Astrocyte of the cerebellum (primary cell): ENCODE data around the gene ADAMTS8.

Source experiments
- DNase-seq: peaks from one replicate; pipeline ENCODE4 v3.0.0-alpha.2; 2011; ENCODE audit warnings: low read depth
- H3K4me3 ChIP-seq: 2 replicates; pipeline ENCODE4 v1.5.1; 2011; ENCODE audit warnings: mild to moderate bottlenecking, low read depth, low read length, moderate library complexity
- in situ Hi-C: cut with HindIII; loops from 2 replicates; pipeline ENCODE4 v1.10.0; 2017; ENCODE audit warnings: low sequenced_read_pairs
- TF ChIP-seq, protein P1 (sequence below): IDR thresholded peaks from 2 replicates; pipeline ENCODE4 v1.5.1; 2012; ENCODE audit warnings: low read length, low read depth, moderate library complexity, mild to moderate bottlenecking; ENCODE audit errors: missing control alignments

The ADAMTS8 gene

DNA sequence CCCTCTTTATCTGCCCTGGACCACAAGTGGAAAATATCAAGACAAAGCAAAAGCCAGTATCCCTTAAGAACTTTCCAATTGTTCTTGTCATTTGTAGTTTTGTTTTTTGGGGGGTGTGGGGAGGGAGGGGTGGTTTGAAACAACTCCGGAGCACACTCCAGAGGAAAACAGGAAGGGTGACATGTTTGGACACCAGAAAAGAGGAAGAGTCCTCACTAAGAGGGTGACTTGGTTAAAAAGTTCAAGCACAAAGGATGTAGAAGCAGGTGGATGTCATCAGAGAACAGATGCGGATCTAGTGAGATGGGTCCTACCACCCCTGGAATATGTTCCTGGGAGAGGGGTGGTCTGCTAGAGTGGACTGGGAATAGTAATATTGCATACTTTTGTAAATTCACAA lies 25.8 kb downstream of the ADAMTS8 start:
- in situ Hi-C loops, result no loop called here

DNA sequence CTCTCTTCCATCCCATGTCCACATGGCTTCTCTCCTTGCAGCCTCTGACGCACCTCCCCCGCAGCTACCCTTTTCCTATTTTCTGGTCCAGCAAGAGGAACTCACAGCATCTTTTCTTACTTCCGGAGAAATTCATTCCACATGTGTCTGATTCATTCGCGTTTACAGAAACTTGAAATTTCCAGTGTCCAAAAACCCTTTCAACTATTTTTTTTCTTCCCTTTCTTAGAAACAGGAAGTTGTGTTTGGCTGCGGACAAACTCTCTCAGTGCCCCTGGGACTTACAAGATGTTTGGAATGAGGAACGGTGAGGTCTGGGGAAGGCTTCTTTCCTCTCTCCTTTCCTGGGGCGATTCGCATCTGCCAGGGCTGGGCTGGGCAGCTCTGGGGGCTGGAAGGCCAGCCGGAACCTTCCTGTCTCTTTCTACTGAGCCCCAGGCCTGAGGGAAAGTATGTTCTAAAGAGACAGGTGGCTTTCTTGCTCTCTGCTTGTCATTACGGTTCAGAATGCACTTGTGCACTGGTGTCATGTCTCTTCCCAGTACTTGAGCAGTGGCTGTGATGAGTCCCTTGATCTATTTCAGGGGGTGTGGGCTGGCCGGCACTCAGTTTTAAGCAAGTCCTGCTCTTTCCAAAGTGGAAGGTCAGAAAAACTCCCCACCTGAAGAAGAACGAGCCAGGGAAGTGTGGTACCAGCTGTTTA lies 27.5 kb downstream of the ADAMTS8 start:
- TF ChIP-seq, protein P1, sequence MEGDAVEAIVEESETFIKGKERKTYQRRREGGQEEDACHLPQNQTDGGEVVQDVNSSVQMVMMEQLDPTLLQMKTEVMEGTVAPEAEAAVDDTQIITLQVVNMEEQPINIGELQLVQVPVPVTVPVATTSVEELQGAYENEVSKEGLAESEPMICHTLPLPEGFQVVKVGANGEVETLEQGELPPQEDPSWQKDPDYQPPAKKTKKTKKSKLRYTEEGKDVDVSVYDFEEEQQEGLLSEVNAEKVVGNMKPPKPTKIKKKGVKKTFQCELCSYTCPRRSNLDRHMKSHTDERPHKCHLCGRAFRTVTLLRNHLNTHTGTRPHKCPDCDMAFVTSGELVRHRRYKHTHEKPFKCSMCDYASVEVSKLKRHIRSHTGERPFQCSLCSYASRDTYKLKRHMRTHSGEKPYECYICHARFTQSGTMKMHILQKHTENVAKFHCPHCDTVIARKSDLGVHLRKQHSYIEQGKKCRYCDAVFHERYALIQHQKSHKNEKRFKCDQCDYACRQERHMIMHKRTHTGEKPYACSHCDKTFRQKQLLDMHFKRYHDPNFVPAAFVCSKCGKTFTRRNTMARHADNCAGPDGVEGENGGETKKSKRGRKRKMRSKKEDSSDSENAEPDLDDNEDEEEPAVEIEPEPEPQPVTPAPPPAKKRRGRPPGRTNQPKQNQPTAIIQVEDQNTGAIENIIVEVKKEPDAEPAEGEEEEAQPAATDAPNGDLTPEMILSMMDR, result no peak
- H3K4me3 ChIP-seq, result no peak overlapping the region
- DNase-seq, result peak; percentile 33
- in situ Hi-C loops, result no loop called here

More for the DNA sequence above, 25.8 kb downstream of the ADAMTS8 start:
- TF ChIP-seq, protein P1, result no peak
- DNase-seq, result no peak
- H3K4me3 ChIP-seq, result no peak overlapping the region

DNA sequence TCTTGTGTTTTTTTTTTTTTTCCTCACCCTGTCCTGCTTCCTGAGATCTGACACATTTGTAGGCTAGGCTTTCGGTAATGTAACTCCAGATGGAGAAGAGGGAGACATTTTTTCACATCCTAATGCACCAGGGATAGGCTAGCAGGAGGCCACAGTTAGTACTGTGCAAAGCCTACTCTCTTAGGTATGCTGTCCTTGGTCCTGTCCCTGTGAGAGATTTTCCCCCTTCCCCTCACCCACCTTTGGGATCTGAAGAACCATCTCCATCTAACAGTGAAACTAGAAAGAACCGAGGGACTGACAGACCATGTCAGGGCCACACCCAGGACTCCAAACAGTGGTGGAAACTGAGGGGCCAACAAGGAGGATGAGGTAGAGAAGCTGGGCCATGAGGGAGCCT lies 29.2 kb downstream of the ADAMTS8 start:
- no peak for DNase-seq
- TF ChIP-seq, protein P1, result no peak
- in situ Hi-C loops, result loop anchor here (25.0 kb wide), 1 partner anchor 187 kb away; no protein-coding TSS in a partner anchor
- no peak overlapping the region for H3K4me3 ChIP-seq

DNA sequence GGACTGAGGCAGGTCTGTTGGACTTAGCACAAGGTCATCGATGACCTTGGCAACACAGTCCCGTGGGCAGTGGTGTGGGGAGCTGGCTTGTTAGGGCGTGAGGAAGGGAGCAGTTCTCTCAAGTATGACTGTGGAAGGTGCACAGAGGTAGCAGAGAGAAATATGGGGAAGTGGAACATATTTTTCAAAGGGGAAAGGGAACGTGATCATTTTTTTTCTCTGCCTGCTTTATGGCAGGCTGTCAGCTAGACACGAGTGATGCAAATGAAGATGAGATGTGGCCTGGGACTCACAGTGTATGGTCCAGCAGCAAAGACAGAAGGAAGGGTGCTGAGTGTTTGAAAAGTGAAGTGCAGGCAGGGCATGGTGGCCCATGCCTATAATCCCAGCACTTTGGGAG lies 30.6 kb downstream of the ADAMTS8 start:
- no peak for DNase-seq
- TF ChIP-seq, protein P1, result no peak
- no peak overlapping the region for H3K4me3 ChIP-seq
- in situ Hi-C loops, result loop anchor here (25.0 kb wide), 1 partner anchor 185 kb away; no protein-coding TSS in a partner anchor

DNA sequence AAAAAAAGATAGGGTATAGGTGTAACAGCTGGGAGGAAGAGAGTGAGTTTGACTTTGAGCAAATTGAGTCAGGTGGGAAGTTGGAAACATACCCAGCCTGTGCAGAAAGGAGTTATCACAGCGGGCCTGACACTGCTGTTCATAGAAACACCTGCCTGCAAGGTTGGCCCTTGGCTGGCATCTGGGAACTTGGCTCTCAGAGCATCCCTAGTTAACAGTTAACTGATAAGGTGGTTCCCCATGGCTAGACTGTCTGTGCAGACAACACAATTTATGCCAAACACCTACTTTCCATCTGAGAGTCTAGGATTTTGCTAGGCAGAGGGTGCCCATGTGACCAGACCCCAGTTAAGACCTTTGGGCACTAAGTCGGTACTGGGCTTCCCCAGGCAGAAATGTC lies 31.4 kb downstream of the ADAMTS8 start:
- H3K4me3 ChIP-seq, result no peak overlapping the region
- no peak for DNase-seq
- in situ Hi-C loops, result loop anchor here (25.0 kb wide), 1 partner anchor 185 kb away; no protein-coding TSS in a partner anchor
- TF ChIP-seq, protein P1, result no peak

DNA sequence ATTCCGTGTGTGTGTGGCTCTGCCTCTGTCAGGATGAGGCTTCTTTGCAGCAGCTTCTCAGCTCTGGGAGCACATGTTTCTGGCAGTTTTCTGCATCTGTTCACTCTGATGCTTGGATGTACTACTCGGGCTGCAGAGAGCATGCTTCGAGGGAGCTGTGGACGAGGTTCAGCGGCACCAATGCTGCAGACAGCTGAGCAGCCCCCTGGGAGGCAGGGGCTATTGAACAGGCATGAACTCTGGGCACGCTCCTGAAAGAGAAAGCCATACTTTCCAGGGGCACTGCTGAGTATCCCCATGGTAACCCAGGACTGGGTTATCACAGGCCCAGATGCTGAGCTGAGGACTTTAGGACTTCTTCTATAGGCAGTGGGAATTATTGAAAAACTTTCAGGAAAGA lies 33.8 kb downstream of the ADAMTS8 start:
- no peak for DNase-seq
- H3K4me3 ChIP-seq, result no peak overlapping the region
- TF ChIP-seq, protein P1, result no peak
- in situ Hi-C loops, result loop anchor here (25.0 kb wide), 1 partner anchor 182 kb away; no protein-coding TSS in a partner anchor
